Subcutaneous abdominal adipose tissue (tissue), 5 donors: Measurements from ENCODE around the gene GBP7.

Experiments used
- H3K27ac ChIP-seq: one replicate; pipeline ENCODE4 v1.7.0; 2013; ENCODE audit warnings: low read depth, mild to moderate bottlenecking, inconsistent platforms, low read length, moderate library complexity
- H3K27me3 ChIP-seq, 5 donors: one replicate each; pipeline ENCODE4 v1.7.0; 2013; ENCODE audit warnings: low read length in 5 of 5, inconsistent platforms in 1 of 5; ENCODE audit not compliant: control insufficient read depth in 5 of 5, insufficient read depth in 4 of 5
- H3K36me3 ChIP-seq, 5 donors: one replicate each; pipeline ENCODE4 v1.7.0; 2013; ENCODE audit warnings: low read length in 5 of 5; ENCODE audit not compliant: control insufficient read depth in 5 of 5, insufficient read depth in 5 of 5
- H3K4me1 ChIP-seq, 5 donors: one replicate each; pipeline ENCODE4 v1.7.0; 2013; ENCODE audit warnings: low read length in 5 of 5, mild to moderate bottlenecking in 3 of 5, moderate library complexity in 1 of 5; ENCODE audit not compliant: control insufficient read depth in 5 of 5, insufficient read depth in 5 of 5
- H3K4me3 ChIP-seq, 5 donors: one replicate each; pipeline ENCODE4 v1.7.0; 2013; ENCODE audit warnings: low read length in 5 of 5, low read depth in 1 of 5
- H3K9ac ChIP-seq, 5 donors: one replicate each; pipeline ENCODE4 v1.7.0; 2013; ENCODE audit warnings: low read length in 5 of 5, mild to moderate bottlenecking in 4 of 5, moderate library complexity in 3 of 5
- H3K9me3 ChIP-seq, 5 donors: one replicate each; pipeline ENCODE4 v1.7.0; 2013; ENCODE audit warnings: low read length in 5 of 5; ENCODE audit not compliant: control insufficient read depth in 5 of 5
- donor health status: healthy.
- donor health status: healthy.
- donor health status: healthy.
- donor health status: healthy.
- donor health status: healthy.

Gene GBP7

DNA sequence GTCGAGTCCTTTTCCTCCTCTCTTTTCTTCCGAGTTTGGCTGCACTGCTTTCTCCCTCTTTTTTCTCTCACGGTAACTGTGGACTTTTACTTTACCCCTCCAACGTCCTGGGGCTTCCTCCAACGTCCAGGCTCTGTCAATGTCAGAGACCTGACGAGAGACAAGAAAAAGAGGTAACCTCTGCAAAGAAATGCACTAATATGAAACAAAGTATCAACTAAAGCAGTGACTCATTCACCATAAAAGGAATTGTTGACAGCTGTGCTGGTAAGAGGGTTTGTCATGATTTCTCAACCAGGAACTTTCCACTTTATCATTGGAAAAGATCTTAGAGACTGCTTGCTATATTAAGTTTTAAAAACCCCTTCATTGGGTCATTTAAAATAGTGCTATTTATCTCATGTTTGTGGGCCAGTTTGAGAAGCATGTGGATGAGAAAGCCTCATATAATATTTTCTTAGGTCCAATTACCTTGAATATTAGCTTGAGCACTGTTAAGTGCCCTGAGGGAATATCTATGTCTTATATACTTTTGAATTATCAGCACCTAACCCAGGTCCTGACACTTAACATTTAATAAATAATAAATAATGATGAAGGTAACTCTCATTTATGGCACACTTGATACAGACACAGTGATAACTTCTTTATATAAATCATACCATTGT is 49.8 kb downstream of the GBP7 start, which contains the start of gene GBP2:
Gene GBP2, minus strand, starts transcription at position 202 of the 668 bp plus-strand sequence. CDS start 4,148 bp downstream, outside the sequence.
- H3K27me3 ChIP-seq, result no peaks in the 10 kb centered on the region
- H3K27ac ChIP-seq, result peak within 1 kb of the TSS; percentile 92
- H3K4me1 ChIP-seq, result peaks cover 3 to 63% (median 44%) of the 10 kb centered on the region in 5 donors
- peak within 1 kb of the TSS; percentile 64 to 85 (median 79) for H3K9ac ChIP-seq
- H3K36me3 ChIP-seq, result peaks cover 0 to 8% (median 8%) of the 10 kb centered on the region in 5 donors
- H3K4me3 ChIP-seq, result peak within 1 kb of the TSS; percentile 75 to 93 (median 85)
- H3K9me3 ChIP-seq, result no peaks in the 10 kb centered on the region

DNA sequence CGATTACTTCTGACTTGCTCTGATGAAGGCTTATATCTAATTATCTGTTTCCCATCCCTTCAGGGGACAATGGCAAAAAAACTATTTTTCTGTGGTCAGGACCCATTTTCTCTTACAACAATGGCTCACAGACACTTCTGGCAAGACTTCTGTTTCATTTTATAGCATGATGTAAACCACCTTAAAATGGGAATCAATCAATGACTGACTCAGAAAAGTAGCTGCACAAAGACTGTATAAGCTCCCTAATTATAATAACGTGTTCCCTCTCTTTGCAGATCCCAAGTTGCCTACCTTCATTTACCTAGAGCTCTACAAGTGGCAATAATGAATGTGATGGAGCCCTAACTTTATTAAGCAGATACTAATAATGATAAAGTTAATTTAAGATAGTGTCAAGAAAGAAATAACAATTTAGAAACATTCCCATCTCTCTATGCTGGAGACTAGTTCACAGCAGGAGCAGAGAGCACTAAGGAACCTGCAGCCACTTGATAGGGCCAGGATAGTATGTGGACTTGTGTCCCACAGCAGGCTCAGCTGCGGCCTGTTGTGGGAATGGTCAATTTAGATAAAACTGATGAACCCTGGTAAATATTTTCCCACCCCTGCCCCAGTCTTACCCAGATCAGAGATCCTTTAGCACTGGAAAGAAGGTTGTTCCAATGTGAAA is 50.4 kb downstream of the GBP7 start:
- no peaks in the 10 kb centered on the region for H3K27me3 ChIP-seq
- H3K9ac ChIP-seq, result peak overlapping the region; percentile 64 to 85 (median 79)
- no peaks in the 10 kb centered on the region for H3K9me3 ChIP-seq
- peaks cover 5 to 14% (median 10%) of the 10 kb centered on the region in 5 donors for H3K36me3 ChIP-seq
- H3K27ac ChIP-seq, result peak overlapping the region; percentile 92
- H3K4me3 ChIP-seq, result peak overlapping the region; percentile 75 to 93 (median 85)
- H3K4me1 ChIP-seq, result peaks cover 3 to 61% (median 43%) of the 10 kb centered on the region in 5 donors

DNA sequence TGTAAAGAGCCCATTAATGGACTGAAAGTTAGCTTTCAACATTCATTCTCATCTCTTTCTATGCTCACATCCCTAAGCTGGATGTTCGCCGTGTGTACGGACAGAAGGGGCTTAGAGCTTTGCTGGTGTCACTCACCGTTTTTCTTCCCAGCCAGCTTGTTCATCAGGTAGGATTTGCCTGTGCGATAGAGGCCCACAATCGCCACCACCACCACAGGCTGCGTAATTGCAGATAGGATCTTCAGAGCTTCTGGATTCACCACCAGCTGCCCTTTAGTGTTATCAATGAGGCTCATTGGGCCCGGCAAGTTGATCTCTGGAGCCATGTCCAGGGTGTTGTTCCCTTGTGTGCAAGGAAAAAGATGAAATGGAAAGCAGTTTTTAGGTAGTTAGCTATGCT is 54.2 kb downstream of the GBP7 start:
- H3K9me3 ChIP-seq, result no peaks in the 10 kb centered on the region
- peaks cover 0 to 35% (median 28%) of the 10 kb centered on the region in 5 donors for H3K4me1 ChIP-seq
- no peak overlapping the region for H3K9ac ChIP-seq
- peaks cover 43 to 52% (median 47%) of the 10 kb centered on the region in 5 donors for H3K36me3 ChIP-seq
- H3K27ac ChIP-seq, result no peak overlapping the region
- H3K27me3 ChIP-seq, result no peaks in the 10 kb centered on the region
- H3K4me3 ChIP-seq, result no peak overlapping the region

DNA sequence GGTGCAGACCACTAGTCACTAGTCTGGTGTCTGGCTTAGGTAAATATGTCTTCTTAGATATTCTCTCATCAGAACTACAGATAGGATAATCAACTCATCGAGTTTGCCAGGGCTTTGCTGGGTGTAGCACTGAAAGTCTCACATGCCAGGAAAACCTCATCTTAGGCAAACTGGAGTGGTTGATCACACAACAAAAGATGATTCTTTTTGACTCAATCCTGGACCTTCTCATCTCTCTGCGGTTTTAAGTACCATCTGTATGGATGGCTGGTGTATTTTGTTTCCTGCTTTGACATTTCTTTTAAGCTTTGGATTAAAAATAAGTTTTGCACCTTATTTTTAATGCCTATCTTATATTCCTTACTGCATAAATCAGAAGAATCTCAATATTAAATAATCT is 61.1 kb downstream of the GBP7 start:
- no peaks in the 10 kb centered on the region for H3K9me3 ChIP-seq
- H3K27ac ChIP-seq, result no peak overlapping the region
- H3K4me1 ChIP-seq, result no peaks in the 10 kb centered on the region
- peaks cover 79 to 94% (median 89%) of the 10 kb centered on the region in 5 donors for H3K36me3 ChIP-seq
- H3K4me3 ChIP-seq, result no peak overlapping the region
- no peak overlapping the region for H3K9ac ChIP-seq
- no peaks in the 10 kb centered on the region for H3K27me3 ChIP-seq

DNA sequence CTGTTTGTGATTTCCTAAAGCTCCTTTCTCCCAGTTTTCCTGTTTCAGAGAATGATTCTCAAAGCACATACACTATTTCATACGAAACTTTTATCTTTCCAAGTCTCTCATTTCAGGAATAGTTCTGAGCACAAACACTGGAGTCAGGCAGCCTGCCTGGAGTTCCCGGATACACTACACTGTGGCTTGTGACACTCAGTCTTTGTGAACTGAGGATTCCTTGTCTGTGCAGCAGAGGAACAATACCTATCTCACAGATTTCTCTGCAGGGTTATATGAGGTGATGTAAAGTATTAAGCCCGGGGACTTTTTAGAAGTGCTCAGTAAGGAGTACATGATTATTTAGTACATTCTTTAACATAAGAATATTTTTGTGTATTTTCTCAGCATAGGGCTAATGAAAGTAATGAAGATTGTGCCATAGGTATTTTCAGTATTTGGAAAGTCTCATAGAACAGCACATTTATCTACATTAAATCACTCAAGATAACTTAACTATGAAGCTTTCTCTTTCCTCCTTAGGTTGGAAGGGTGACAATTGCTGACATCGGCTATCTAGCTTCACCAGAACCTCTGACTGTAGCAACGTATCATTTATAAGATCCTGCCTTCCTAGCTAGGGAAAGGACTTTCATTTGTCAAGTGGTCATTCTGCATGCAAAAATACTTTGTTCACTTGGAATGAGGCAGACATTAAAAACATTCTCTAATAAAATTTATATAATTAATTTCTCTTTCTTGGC is 62.8 kb downstream of the GBP7 start:
- no peak overlapping the region for H3K27ac ChIP-seq
- no peak overlapping the region for H3K9ac ChIP-seq
- no peaks in the 10 kb centered on the region for H3K9me3 ChIP-seq
- no peaks in the 10 kb centered on the region for H3K4me1 ChIP-seq
- no peaks in the 10 kb centered on the region for H3K27me3 ChIP-seq
- H3K4me3 ChIP-seq, result no peak overlapping the region
- peaks cover 74 to 93% (median 89%) of the 10 kb centered on the region in 5 donors for H3K36me3 ChIP-seq

DNA sequence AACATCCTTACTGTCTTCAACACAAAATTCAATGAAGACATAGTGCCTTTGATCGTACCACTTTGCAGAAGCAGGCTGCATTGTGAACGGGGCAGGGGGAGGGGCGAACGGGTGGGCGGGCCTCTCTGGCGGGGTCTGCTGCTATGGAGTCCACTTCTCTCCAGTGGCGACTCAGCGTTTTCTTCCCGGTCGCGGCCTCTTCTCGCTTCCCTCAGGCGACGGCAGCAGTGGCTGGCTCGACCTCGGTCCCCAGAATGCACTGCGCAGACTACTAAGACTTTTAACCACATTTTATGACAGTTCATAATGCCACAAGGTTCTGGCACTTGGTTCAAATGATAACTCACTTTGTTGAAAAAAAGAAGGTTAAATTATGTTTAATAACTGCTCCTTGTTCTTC is 71.1 kb downstream of the GBP7 start:
- Histone ChIP-seq H3K9ac (no peak overlapping the region), H3K27me3 (no peaks in the 10 kb centered on the region), H3K9me3 (no peaks in the 10 kb centered on the region), H3K4me1 (no peaks in the 10 kb centered on the region), H3K4me3 (no peak overlapping the region), H3K27ac (no peak overlapping the region), H3K36me3 (peaks cover 43 to 51% (median 49%) of the 10 kb centered on the region in 5 donors)

DNA sequence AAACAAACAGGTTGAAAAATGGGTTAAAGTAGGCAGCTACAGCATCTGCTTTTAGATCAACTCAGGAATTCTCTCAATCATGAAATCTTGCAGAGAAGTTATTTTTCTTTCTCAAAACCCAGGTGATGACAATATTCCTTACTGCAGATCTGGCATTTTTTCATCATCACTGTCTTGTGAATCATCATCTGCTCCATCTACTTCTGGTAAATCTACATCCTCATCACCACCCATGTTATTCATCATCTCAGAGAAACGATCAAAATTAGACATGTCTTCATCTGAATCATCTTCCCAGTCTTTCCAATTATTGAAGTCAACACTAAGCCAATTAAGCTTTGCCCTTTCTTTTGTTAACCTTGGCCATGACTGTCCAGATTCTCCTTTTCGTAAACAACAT is 71.7 kb downstream of the GBP7 start:
- H3K9ac ChIP-seq, result no peak overlapping the region
- H3K4me1 ChIP-seq, result no peaks in the 10 kb centered on the region
- H3K9me3 ChIP-seq, result no peaks in the 10 kb centered on the region
- H3K27ac ChIP-seq, result no peak overlapping the region
- peaks cover 37 to 46% (median 44%) of the 10 kb centered on the region in 5 donors for H3K36me3 ChIP-seq
- no peak overlapping the region for H3K4me3 ChIP-seq
- no peaks in the 10 kb centered on the region for H3K27me3 ChIP-seq

DNA sequence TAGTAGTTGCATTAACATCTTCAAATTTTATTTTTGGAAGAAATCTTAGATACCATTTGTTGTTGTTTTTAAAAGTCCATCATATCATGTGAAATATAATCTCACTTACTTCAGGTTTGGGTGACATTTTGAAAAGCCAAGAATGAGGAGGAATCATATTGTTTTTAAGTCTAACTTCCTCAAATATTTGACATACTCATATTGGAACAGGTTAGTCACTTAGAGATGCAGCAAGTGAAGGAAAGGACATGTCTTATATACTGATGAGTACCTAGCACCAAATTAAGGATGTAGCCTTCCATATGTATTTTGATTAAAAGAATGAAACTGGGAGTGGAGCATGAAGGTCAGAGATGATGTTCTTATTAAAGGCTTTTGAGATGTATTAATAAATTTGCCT is 73.8 kb downstream of the GBP7 start:
- H3K4me3 ChIP-seq, result no peak overlapping the region
- H3K27me3 ChIP-seq, result no peaks in the 10 kb centered on the region
- H3K9ac ChIP-seq, result no peak overlapping the region
- peaks cover 19 to 24% (median 24%) of the 10 kb centered on the region in 5 donors for H3K36me3 ChIP-seq
- no peak overlapping the region for H3K27ac ChIP-seq
- H3K9me3 ChIP-seq, result no peaks in the 10 kb centered on the region
- H3K4me1 ChIP-seq, result no peaks in the 10 kb centered on the region

DNA sequence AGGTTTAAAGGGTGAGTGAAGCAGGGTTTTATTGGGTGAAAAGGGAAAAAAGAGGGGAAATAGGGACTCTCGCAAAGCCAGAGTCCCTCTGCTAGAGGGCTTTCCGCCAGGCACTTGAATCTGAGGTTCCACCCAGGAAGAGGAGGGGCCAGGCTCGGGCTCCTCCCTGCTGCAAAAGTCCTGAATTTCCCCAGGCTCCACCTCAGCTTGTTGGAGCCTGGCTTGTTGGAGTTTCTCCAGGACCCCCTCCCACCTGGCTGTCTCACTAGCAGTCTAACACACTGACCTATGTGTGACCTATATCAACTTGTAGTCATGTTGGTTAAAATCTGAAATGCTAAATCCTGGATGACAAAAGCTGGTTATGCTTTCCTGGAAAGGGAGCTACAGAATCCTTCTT is 75.4 kb downstream of the GBP7 start:
- H3K4me1 ChIP-seq, result no peaks in the 10 kb centered on the region
- no peaks in the 10 kb centered on the region for H3K27me3 ChIP-seq
- H3K9me3 ChIP-seq, result peaks cover 0 to 4% (median 4%) of the 10 kb centered on the region in 5 donors
- H3K4me3 ChIP-seq, result no peak overlapping the region
- H3K36me3 ChIP-seq, result peaks cover 6 to 10% (median 9%) of the 10 kb centered on the region in 5 donors
- H3K9ac ChIP-seq, result no peak overlapping the region
- no peak overlapping the region for H3K27ac ChIP-seq

DNA sequence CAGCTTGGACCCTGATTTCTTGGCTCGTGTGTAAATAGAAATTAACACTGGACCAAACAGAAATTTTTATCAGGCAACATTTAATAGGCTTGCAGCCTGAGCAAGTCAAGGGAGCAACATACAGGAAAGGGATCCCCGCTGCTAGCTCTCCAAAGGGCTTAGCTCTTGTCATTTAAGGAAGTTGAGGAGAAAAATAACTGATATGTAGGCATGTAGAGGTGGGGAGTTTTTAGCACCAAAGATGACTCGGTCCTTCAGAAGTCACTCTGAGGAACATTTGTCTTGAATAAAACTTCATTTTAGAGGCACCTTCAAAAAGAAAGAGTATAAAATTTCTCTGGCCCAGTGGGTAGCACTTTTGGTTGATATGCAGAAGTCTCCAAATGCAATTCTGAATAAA is 76.9 kb downstream of the GBP7 start:
- no peaks in the 10 kb centered on the region for H3K27me3 ChIP-seq
- H3K9me3 ChIP-seq, result peaks cover 0 to 4% (median 4%) of the 10 kb centered on the region in 5 donors
- H3K36me3 ChIP-seq, result no peaks in the 10 kb centered on the region
- no peak overlapping the region for H3K4me3 ChIP-seq
- no peak overlapping the region for H3K9ac ChIP-seq
- no peak overlapping the region for H3K27ac ChIP-seq
- no peaks in the 10 kb centered on the region for H3K4me1 ChIP-seq
